ENCODE measurements around the gene OR10R2.
"Not testable (repeated sequence)": the region's sequence is repeated elsewhere in the genome, so short reads cannot be mapped to it uniquely, and the experiment has no call there.

OR10R2 gene

GRCh38 chr1:158471920-158472319 lies at the start of gene OR10R2:
OR10R2 (plus strand) TSS chr1:158472220; CDS start chr1:158472326, 106 bp downstream.
- no peaks in the 10 kb centered on the region for H3K79me2 ChIP-seq (ENCODE audit: control insufficient read depth, low read length)
- no peaks in the 10 kb centered on the region; the same call in 1 of the 2 replicates for H3K27me3 ChIP-seq (ENCODE audit: control insufficient read depth, low read length)
- H3K4me3 ChIP-seq (ENCODE audit: low read length) = no peak within 1 kb of the TSS
- no peak within 1 kb of the TSS for H3K4me2 ChIP-seq (ENCODE audit: low read length)
- no peaks in the 10 kb centered on the region for H3K9me3 ChIP-seq (ENCODE audit: control insufficient read depth, insufficient read depth, low read length)
- H3K27ac ChIP-seq (ENCODE audit: low read depth, low read length) = no peak within 1 kb of the TSS
- no peaks in the 10 kb centered on the region for H4K20me1 ChIP-seq (ENCODE audit: control insufficient read depth, insufficient read depth, low read depth, low read length)
- H3K4me1 ChIP-seq (ENCODE audit: control insufficient read depth, low read length) = no peaks in the 10 kb centered on the region
- H3F3A ChIP-seq (ENCODE audit: control insufficient read depth, insufficient read depth) = no peaks in the 10 kb centered on the region
- no peak for TF ChIP-seq EZH2phosphoT487 (IDR thresholded peaks at IDR 0.05; ENCODE audit: borderline replicate concordance, low read length)
- H3K36me3 ChIP-seq (ENCODE audit: control insufficient read depth, low read length) = no peaks in the 10 kb centered on the region
- no peaks in the 10 kb centered on the region for H3K9me2 ChIP-seq (replicated peaks; ENCODE audit: control insufficient read depth, low read length)

- no peaks in the 10 kb centered on the region for H3K79me2 ChIP-seq (ENCODE audit: control insufficient read depth, low read length)
- H3K9me3 ChIP-seq (ENCODE audit: control insufficient read depth, insufficient read depth, low read length) = no peaks in the 10 kb centered on the region
- H3K36me3 ChIP-seq (ENCODE audit: control insufficient read depth, low read length) = no peaks in the 10 kb centered on the region
- no peak overlapping the region for H3K4me2 ChIP-seq (ENCODE audit: low read length)
- no peaks in the 10 kb centered on the region for H3K4me1 ChIP-seq (ENCODE audit: control insufficient read depth, low read length)
- no peaks in the 10 kb centered on the region for H4K20me1 ChIP-seq (ENCODE audit: control insufficient read depth, insufficient read depth, low read depth, low read length)
- H3K27ac ChIP-seq (ENCODE audit: low read depth, low read length) = no peak overlapping the region
- H3K9me2 ChIP-seq (replicated peaks; ENCODE audit: control insufficient read depth, low read length) = no peaks in the 10 kb centered on the region
- no peak overlapping the region for H3K4me3 ChIP-seq (ENCODE audit: low read length)
- TF ChIP-seq EZH2phosphoT487 (IDR thresholded peaks at IDR 0.05; ENCODE audit: borderline replicate concordance, low read length) (no peak), CTCF (IDR thresholded peaks at IDR 0.05; ENCODE audit: low read depth, low read length, poor library complexity, severe bottlenecking) (no peak)
- no peaks in the 10 kb centered on the region for H3F3A ChIP-seq (ENCODE audit: control insufficient read depth, insufficient read depth)
- no peaks in the 10 kb centered on the region for H3K27me3 ChIP-seq (ENCODE audit: control insufficient read depth, low read length)
Measured at GRCh38 chr1:158425027-158425426, 47.0 kb upstream of the OR10R2 start.

GRCh38 chr1:158426137-158426536 lies 45.9 kb upstream of the OR10R2 start, which contains the start of gene OR10K2:
OR10K2 (minus strand) TSS chr1:158426237; CDS start chr1:158420866, 5,371 bp downstream.
- H3K36me3 ChIP-seq (ENCODE audit: control insufficient read depth, low read length) = no peaks in the 10 kb centered on the region
- no peaks in the 10 kb centered on the region for H3K27me3 ChIP-seq (ENCODE audit: control insufficient read depth, low read length)
- H3K9me2 ChIP-seq (replicated peaks; ENCODE audit: control insufficient read depth, low read length) = no peaks in the 10 kb centered on the region
- H3K4me3 ChIP-seq (ENCODE audit: low read length) = no peak within 1 kb of the TSS
- no peaks in the 10 kb centered on the region for H3K79me2 ChIP-seq (ENCODE audit: control insufficient read depth, low read length)
- no peak within 1 kb of the TSS for H3K27ac ChIP-seq (ENCODE audit: low read depth, low read length)
- no peaks in the 10 kb centered on the region for H4K20me1 ChIP-seq (ENCODE audit: control insufficient read depth, insufficient read depth, low read depth, low read length)
- H3K4me1 ChIP-seq (ENCODE audit: control insufficient read depth, low read length) = no peaks in the 10 kb centered on the region
- TF ChIP-seq EZH2phosphoT487 (IDR thresholded peaks at IDR 0.05; ENCODE audit: borderline replicate concordance, low read length) = no peak
- TF ChIP-seq CTCF (IDR thresholded peaks at IDR 0.05; ENCODE audit: low read depth, low read length, poor library complexity, severe bottlenecking) = no peak
- H3K9me3 ChIP-seq (ENCODE audit: control insufficient read depth, insufficient read depth, low read length) = no peaks in the 10 kb centered on the region
- no peak within 1 kb of the TSS for H3K4me2 ChIP-seq (ENCODE audit: low read length)
- H3F3A ChIP-seq (ENCODE audit: control insufficient read depth, insufficient read depth) = no peaks in the 10 kb centered on the region

- not testable (repeated sequence) for H3K4me1 ChIP-seq (ENCODE audit: control insufficient read depth, low read length); H3K4me3 ChIP-seq (ENCODE audit: low read length); H3K27me3 ChIP-seq (ENCODE audit: control insufficient read depth, low read length); H3F3A ChIP-seq (ENCODE audit: control insufficient read depth, insufficient read depth); H3K4me2 ChIP-seq (ENCODE audit: low read length); H3K9me3 ChIP-seq (ENCODE audit: control insufficient read depth, insufficient read depth, low read length); H3K9me2 ChIP-seq (replicated peaks; ENCODE audit: control insufficient read depth, low read length); H3K27ac ChIP-seq (ENCODE audit: low read depth, low read length); H3K36me3 ChIP-seq (ENCODE audit: control insufficient read depth, low read length); H3K79me2 ChIP-seq (ENCODE audit: control insufficient read depth, low read length); H4K20me1 ChIP-seq (ENCODE audit: control insufficient read depth, insufficient read depth, low read depth, low read length)
Measured at GRCh38 chr1:158430163-158430562, 41.9 kb upstream of the OR10R2 start.
